Measurements from ENCODE around the gene UACA. TPM values are rescaled to one million over a fixed set of nuclear protein-coding genes. Genes with fewer than 3 reads are reported as not detected.

The UACA gene
- total and polyA plus RNA-seq, 9 of the 15 experiments (the other 6 are each of a cell fraction or from before 2014, with no cell fraction given) = 0.06 to 0.33 (median 0.15) TPM; not detected in 5

GRCh38 chr15:70729164-70729563 lies 34.2 kb downstream of the UACA start:
- Histone ChIP-seq H3K27me3 (ENCODE audit: control insufficient read depth in 2 of 2, insufficient read depth in 2 of 2, low read length in 2 of 2) (no peaks in the 10 kb centered on the region), H3K4me1 (replicated peaks in 1 of 2; ENCODE audit: control insufficient read depth in 2 of 2, insufficient read depth in 2 of 2, low read length in 2 of 2) (no peaks in the 10 kb centered on the region), H4K20me1 (replicated peaks; ENCODE audit: control insufficient read depth, insufficient read depth, low read length) (no peaks in the 10 kb centered on the region), H3K36me3 (ENCODE audit: control insufficient read depth, insufficient read depth, low read length) (no peaks in the 10 kb centered on the region), H3K79me2 (ENCODE audit: control insufficient read depth, insufficient read depth, low read length) (no peaks in the 10 kb centered on the region), H3K27ac (ENCODE audit: extremely low read depth, low read depth, low read length) (no peak overlapping the region), H3K9ac (ENCODE audit: insufficient read depth in 1 of 2, low read depth in 2 of 2, low read length in 2 of 2) (no peak overlapping the region), H3K4me2 (ENCODE audit: insufficient read depth, low read length) (no peak overlapping the region), H3K9me1 (ENCODE audit: control insufficient read depth, insufficient read depth, low read length) (no peaks in the 10 kb centered on the region), H3K9me3 (replicated peaks; ENCODE audit: control insufficient read depth, insufficient read depth, low read depth, low read length) (no peaks in the 10 kb centered on the region), H2AFZ (ENCODE audit: low read depth, low read length) (no peak overlapping the region), H3K4me3 (no peak overlapping the region)
- WGBS (ENCODE audit: insufficient coverage, low coverage, missing lambda C conversion rate) = 0% methylated on average over 5 of the region's 5 CpGs
- in situ Hi-C loops (cut with MboI) (no loop called here), intact Hi-C loops (cut with micrococcal nuclease) (loop anchor here (10.0 kb wide), 1 partner anchor 1254 kb away; no protein-coding TSS in a partner anchor)
- DNase-seq (ENCODE audit: extremely low read depth in 1 of 4, low spot score in 3 of 4) = no peak
- POLR2A ChIA-PET = no interaction called here
- no TSS peak for BruUV-seq (replicated peaks)
- TF ChIP-seq ZNF75A (CRISPR knock-in tag; IDR thresholded peaks at IDR 0.05) (no peak), ZFP36 (IDR thresholded peaks at IDR 0.05; ENCODE audit: low read depth, low read length, partially characterized antibody) (no peak), NKRF (IDR thresholded peaks at IDR 0.05; ENCODE audit: borderline replicate concordance) (no peak), HMGN3 (IDR thresholded peaks at IDR 0.05; ENCODE audit: borderline replicate concordance, extremely low read depth, insufficient read length, low read depth, low read length) (no peak), NRF1 (conservative IDR thresholded peaks at IDR 0.05 in 1 of 2, IDR thresholded peaks at IDR 0.05 in 1 of 2) (no peak), THAP7 (CRISPR knock-in tag; IDR thresholded peaks at IDR 0.05) (no peak), KDM2B (CRISPR knock-in tag; IDR thresholded peaks at IDR 0.05) (no peak)
- TF ChIP-seq, protein P1, sequence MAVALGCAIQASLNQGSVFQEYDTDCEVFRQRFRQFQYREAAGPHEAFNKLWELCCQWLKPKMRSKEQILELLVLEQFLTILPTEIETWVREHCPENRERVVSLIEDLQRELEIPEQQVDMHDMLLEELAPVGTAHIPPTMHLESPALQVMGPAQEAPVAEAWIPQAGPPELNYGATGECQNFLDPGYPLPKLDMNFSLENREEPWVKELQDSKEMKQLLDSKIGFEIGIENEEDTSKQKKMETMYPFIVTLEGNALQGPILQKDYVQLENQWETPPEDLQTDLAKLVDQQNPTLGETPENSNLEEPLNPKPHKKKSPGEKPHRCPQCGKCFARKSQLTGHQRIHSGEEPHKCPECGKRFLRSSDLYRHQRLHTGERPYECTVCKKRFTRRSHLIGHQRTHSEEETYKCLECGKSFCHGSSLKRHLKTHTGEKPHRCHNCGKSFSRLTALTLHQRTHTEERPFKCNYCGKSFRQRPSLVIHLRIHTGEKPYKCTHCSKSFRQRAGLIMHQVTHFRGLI (CRISPR knock-in tag; IDR thresholded peaks at IDR 0.05) = no peak
- CTCF ChIA-PET (ENCODE audit: low intra/inter-chr PET ratio) = no interaction called here
- ATAC-seq = no peak
- FAIRE-seq = no peak

Data from K562 (cell line).